SH-SY5Y (cell line): ENCODE data around the gene ZNF516.

ENCODE experiments used
- GATA2 ChIP-seq: IDR thresholded peaks from 2 replicates; pipeline ENCODE4 v1.6.1; 2011; ENCODE audit warnings: mild to moderate bottlenecking, low read depth, low read length
- GATA3 ChIP-seq: IDR thresholded peaks from 2 replicates; pipeline ENCODE4 v1.6.1; 2011; ENCODE audit warnings: low read depth, mild to moderate bottlenecking, low read length, moderate library complexity

GRCh38 chr18:76475450-76476194 is 19.4 kb downstream of the ZNF516 start:
- TF ChIP-seq GATA3 (no peak), GATA2 (no peak)
